Loucy (cell line): ENCODE measurements around the gene NOTCH1.

Experiments used
- CTCF ChIP-seq: fragments of 200-600 bp; sonication (generic); conservative IDR thresholded peaks from 2 replicates; pipeline ENCODE4 v1.5.1; 2014; ENCODE audit warnings: mild to moderate bottlenecking, antibody characterized with exemption, low read length
- EZH2phosphoT487 ChIP-seq: fragments of 200-600 bp; IDR thresholded peaks from 2 replicates; pipeline ENCODE4 v1.6.1; 2018; ENCODE audit warnings: antibody characterized with exemption, mild to moderate bottlenecking, moderate library complexity, borderline replicate concordance

DNA sequence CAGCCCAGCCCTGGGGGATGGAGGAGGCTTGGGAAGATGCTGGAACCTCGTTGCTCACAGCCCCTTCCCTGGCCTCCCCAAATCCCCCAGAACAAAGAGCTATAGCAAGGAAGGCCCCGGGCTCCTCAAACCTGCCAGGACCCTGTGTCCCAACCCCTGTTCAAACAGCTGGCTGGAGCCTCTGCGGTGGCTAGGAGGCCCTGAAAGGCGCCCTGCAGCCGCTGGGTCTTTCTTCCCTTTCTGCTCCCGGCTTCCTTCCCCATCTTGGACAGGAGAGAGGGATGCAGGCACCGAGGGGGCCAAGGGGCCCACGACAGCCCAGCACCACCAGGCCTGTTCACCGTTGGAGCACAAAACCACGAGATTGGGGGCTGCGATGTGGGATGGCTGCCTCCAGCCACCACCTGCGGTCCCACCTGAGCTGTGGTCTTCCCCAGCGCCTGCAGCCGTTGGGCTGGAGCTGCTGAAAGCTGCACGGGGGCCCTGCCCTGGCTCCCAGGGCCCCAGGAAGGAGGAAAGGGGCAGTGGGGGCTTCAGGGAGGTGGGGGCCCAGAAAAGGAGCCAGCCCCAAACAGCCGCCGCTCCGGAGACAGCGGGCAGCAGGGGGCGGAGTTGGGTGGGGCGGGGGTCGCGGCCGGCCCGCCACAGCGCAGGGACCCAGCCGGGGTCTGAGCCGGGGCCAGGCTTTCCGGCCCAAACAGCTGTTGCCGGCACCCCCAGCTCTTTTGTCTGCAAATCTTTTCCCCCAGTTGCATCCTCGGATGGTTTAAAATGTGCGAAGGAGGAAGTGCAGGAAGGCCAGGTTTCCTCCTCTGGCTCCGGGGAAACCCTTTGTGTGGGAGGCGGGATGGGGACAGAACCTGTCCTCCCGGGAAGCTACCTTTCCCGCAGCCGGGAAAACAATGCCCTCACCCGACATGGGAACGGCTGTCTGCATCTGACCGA, 16.1 kb downstream of the NOTCH1 start:
- TF ChIP-seq CTCF (no peak), EZH2phosphoT487 (no peak)
